NOMO-1 treated with dmso at 0.1 percent for 144 hours (cell line): Measurements from ENCODE around the gene PHLDB3.
"Not testable (repeated sequence)": the region's sequence is repeated elsewhere in the genome, so short reads cannot be mapped to it uniquely, and the experiment has no call there.

Experiments used
- DNase-seq: peaks from one replicate; lab custom pipeline; 2025; ENCODE audit not compliant: unreplicated experiment; lab: John Stamatoyannopoulos, UW

PHLDB3 gene

DNA sequence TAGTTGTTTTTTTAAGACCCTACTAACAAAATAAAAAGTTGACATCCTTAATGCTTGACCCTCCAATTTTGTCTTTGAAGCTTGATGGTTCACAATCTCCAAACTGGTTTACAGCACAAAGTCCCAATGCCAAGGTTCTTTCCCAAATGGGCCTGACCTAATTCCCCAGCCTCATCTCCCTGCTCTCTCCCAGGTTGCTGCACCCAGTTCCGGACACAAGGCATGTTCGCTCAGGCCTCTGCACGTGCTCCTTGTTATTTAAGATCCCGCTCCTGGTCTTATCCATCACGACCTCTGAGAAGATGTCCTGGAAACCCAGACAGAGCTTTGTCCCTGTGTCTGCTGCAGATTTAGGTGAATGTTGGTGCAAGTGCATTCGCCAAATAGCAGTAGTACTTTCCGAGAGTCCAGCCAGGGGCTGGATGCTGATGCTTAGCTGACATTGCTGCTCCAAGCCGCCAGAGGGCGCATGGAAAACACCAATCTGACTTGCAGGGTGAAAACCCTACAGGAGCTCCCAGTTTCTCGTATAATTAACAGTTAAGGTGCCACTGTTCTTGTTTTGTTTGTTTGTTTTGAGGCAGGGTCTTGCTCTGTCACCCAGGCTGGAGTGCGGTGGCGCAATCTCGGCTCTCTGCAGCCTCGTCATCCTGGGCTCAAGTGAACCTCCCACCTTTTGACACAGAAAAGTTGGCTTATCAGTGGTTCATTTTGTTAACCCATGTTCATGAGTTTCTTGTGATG is 57.6 kb downstream of the PHLDB3 start:
- peak; percentile 22 for DNase-seq

- no peak for DNase-seq
Observed at GRCh38 chr19:43445426-43445825, 59.1 kb downstream of the PHLDB3 start.

DNA sequence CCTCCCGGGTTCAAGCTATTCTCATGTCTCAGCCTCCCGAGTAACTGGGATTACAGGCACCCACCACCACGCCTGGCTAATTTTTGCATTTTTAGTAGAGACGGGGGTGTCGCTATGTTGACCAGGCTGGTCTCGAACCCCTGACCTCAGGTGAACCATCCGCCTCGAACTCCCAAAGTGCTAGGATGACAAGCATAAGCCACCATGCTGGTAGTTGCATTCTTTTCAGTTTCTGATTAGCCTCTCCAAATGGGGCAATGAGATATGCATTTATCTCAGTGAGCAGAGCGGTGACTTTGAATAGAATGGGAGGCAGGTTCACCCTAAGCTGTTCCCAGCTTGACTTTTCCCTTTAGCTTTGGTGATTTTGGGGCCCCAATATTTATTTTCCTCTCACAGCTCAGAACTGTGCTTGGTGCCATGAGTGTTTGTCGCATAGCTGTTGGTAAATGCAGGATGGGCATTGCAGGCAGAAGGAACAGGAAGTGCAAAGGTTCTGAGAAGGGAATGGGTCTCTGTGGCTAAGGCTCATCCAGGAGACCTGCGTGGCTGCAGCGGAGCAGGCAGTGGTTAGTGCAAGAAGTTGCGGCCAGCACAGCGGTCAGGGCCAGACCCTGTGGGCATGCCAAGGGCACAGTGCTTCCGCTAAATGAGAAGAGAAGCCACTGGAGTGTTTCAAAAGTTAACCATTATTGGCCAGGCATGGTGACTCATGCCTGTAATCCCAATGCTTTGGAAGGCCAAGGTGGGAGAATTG is 59.8 kb downstream of the PHLDB3 start:
- DNase-seq = peak; percentile 37

DNA sequence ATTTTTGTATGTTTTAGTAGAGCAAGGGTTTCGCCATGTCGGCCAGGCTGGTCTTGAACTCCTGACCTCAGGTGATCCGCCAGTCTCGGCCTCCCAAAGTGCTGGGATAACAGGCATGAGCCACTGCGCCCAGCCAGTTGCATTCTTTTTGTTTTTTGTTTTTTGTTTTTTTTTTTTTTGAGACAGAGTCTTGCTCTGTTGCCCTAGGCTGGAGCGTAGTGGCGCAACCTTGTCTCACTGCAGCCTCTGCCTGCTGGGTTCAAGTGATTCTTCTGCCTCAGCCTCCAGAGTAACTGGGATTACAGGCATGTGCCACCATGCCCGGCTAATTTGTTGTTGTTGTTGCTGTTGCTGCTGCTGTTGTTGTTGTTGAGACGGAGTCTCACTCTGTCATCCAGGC is 60.5 kb downstream of the PHLDB3 start:
- DNase-seq = not testable (repeated sequence)

DNA sequence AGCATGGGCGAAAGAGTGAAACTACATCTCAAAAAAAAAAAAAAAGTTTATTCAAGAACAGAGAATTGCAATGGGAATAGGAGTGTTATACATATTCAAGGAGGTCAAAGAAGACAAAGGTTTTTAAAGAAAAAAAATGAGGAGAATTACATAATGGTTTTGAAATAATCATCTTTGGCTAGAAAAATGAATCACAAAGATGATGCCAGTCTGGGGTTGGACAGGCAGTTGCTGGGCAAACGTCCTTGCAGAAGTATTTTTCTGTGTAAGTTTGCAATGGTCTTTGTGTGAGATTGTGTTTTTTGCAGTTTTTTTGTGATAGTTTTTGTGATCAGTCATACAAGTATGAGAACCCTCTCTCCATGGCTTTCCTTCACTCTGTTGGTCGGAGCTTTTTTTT is 62.8 kb downstream of the PHLDB3 start:
- no peak for DNase-seq

DNA sequence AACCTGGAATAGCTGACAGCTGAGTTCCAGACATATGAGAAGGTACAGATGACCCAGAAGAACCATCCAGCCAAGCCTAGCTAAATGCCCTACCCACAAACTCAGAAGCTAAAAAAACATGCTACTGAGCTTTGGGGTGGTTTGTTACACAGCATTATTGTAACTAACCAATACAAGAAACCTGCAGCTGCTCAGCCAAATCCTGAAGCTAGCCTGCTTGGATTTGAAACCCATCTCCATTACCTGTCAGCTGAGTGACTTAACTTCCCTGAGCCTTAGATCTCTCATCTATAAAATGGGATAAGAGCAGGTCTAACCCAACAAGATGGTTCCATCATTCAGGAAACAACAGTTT is 64.9 kb downstream of the PHLDB3 start:
- no peak for DNase-seq

DNA sequence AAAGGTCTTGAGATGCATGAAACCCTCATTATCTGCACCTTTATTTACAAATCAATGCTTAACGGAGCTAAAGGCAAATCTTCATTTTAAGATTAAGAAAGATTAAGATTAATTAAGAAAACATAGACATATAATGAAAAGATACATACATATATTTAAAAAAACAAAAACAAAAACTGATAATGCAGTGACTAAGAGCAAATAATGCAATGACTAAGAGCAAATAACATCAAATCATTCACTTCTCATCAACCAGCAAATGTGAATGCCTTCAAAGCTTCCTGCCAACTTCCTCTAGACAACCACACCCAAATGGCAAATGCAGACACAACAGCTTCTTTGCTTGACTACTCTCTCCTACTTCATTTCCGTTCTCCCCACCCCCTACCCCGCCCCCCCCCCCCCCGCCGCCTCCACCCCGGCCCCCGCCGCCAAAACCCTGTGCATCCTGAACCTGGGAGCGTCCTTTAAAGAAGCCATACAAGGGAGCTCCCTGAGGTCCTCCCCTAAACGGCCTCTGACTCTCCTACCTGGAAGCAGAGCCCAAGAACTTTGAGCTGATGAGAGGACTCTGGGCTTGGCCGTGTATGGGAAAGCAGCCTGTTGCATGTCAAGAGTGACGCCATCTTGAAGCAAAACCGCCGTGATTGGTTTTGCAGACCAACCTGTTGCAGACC is 65.4 kb downstream of the PHLDB3 start:
- DNase-seq = peak; percentile 47

GRCh38 chr19:43438291-43439031 is 66.1 kb downstream of the PHLDB3 start:
- DNase-seq = no peak

- no peak for DNase-seq
Observed at GRCh38 chr19:43437712-43438111, 66.8 kb downstream of the PHLDB3 start.

DNA sequence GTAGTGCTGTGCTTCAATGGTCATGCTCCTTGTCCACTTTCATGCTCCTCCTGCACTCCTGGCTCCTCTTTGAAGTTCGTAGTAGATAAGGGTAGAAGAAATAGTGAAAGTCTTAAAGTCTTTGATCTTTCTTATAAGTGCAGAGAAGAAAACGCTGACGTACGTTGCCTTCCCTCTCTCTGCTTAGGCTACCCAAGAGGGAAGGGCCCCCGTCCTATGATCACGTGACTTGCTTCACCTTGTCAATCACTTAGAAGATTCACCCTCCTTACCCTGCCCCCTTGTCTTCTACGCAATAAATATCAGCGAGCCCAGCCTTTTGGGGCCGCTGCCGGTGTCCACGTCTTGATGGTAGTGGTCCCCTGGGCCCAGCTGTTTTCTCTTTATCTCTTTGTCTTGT is 67.3 kb downstream of the PHLDB3 start:
- DNase-seq = not testable (repeated sequence)

GRCh38 chr19:43435775-43436174 is 68.8 kb downstream of the PHLDB3 start:
- no peak for DNase-seq

DNA sequence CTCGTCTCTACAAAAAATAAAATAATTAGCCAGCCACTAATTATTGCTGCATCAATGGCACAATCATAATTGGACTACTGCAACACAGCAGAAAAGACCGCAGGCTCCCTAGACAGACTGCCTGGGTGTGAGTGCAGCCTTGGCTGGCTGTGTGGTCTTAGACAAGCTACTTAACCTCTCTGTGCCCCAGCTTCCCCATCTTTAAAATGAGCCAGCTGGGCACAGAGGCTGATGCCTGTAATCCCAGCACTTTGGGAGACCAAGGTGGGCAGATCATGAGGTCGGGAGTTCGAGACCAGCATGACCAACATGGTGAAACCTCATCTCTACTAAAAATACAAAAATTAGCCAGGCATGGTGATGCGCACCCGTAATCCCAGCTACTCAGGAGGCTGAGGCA is 70.9 kb downstream of the PHLDB3 start:
- DNase-seq = no peak

- no peak for DNase-seq
Observed at GRCh38 chr19:43433358-43433673, 71.2 kb downstream of the PHLDB3 start.

DNA sequence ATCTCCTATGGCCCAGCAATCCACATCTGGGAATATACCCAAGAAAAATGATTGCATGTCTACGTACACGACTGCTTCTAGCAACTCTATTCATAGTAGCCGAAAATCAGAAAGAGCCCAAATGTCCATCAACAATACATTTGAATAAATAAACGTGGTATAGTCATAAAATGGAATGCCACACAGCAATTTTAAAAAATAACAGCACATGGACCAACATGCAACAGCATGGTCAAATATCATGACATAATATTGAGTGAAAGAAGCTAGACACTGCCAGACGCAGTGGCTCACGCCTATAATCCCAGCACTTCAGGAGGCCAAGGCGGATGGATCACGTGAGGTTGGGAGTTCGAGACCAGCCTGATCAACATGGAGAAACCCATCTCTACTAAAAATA is 73.6 kb downstream of the PHLDB3 start:
- no peak for DNase-seq

GRCh38 chr19:43430142-43430710 is 74.3 kb downstream of the PHLDB3 start:
- no peak for DNase-seq

- DNase-seq = no peak
Observed at GRCh38 chr19:43429395-43429794, 75.2 kb downstream of the PHLDB3 start.

DNA sequence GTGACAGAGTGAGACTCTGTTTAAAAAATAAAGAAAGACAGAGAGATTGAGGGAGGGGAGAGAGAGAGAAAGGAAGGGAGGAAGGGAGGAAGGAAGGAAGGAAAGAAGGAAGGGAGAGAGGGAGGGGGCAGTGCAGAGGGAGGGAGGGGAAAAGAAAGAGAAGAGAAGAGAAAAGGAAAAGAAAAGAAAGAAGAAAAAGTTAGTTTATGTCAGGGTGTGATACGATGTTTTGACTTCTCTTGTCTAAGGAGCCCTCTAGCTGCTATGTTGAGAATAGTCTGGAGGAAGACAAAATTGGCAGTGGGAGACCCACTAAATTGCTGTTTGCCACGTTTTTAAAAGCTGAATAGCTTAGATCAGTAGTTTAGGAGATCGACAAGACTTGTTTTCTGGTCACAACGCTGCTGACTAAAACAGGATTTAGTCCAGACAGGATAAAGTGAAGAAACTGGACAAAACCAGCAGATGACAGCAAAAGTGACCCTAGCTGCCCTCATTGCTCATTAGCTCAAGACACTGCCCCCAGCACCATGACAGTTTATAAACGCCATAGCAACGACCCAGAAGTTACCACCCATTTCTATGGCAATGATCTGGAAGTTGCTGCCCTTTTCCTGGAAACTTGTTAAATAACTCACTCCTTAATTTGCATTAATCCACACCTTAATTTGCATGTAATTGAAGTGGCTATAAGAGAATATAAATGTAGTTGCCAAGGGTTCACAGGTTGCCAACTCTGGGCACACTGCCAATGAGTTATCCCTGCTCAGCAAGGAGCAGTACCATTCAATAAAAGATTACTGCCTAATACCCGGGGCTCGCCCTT is 78.8 kb downstream of the PHLDB3 start:
- DNase-seq = no peak
